Measurements from ENCODE around the gene S100A9.

The S100A9 gene

DNA sequence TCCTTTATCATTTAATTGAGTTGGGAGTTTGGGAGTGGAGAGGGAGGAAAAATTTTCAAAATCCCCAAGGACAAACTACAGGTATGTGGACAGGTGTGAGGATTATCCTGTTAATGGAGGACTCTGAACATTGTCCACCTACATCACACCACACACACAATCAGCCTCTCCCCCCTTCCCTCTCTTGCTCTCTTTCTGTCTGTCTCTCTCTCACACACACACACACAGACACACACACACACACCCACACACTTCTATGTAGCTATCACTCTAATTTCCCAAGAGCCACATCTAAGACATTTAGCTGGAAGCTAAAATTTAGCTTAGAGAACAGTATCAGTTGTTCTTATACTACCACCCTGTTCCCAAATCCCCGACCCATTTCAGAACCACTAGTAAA, 31.7 kb downstream of the S100A9 start:
- in situ Hi-C loops (cut with MboI; ENCODE audit: low pct_unique_long_range_greater_than_20kb, low sequenced_read_pairs, unreplicated experiment) = no loop called here
- TF ChIP-seq, protein P1, sequence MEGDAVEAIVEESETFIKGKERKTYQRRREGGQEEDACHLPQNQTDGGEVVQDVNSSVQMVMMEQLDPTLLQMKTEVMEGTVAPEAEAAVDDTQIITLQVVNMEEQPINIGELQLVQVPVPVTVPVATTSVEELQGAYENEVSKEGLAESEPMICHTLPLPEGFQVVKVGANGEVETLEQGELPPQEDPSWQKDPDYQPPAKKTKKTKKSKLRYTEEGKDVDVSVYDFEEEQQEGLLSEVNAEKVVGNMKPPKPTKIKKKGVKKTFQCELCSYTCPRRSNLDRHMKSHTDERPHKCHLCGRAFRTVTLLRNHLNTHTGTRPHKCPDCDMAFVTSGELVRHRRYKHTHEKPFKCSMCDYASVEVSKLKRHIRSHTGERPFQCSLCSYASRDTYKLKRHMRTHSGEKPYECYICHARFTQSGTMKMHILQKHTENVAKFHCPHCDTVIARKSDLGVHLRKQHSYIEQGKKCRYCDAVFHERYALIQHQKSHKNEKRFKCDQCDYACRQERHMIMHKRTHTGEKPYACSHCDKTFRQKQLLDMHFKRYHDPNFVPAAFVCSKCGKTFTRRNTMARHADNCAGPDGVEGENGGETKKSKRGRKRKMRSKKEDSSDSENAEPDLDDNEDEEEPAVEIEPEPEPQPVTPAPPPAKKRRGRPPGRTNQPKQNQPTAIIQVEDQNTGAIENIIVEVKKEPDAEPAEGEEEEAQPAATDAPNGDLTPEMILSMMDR (IDR thresholded peaks at IDR 0.05; ENCODE audit: extremely low read depth, insufficient read depth, missing control alignments) = no peak
- no peak for DNase-seq (ENCODE audit: low spot score)

DNA sequence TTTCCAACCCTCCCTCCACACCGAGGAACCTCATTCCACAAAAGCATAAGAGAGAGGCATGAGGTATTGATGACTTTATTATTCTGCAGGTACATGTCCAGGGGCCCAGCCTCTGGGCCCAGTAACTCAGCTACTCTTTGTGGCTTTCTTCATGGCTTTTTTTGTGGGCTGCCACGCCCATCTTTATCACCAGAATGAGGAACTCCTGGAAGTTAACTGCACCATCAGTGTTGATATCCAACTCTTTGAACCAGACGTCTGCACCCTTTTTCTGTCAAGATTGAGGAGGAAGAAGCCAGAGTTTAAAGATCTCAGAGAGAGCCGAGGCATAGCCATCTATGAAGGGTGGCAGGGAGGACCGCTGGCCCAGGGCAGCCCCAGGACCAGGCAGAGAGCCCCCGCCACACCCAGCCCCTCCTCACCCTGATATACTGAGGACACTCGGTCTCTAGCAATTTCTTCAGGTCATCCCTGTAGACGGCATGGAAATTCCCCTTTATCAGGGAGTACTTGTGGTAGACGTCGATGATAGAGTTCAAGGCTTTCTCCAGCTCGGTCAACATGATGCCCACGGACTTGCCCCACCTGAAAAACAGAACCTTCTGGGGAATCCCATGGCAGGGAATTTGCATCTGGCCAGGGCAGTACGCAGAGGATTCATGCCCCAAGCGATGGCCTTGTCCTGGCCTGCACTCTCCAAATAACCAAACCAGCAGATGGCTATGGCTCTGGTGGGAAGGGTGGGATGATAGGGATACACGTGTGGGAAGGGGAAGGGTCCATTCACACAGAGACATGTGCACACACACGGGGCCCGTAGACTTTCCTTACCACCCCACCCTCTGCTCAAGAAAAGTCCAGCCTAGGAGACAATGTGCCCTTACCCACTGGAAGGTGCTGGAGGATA, 32.6 kb downstream of the S100A9 start:
- no peak for DNase-seq (ENCODE audit: low spot score)
- in situ Hi-C loops (cut with MboI; ENCODE audit: low pct_unique_long_range_greater_than_20kb, low sequenced_read_pairs, unreplicated experiment) = no loop called here
- TF ChIP-seq, protein P1 (IDR thresholded peaks at IDR 0.05; ENCODE audit: extremely low read depth, insufficient read depth, missing control alignments) = no peak

GRCh38 chr1:153390938-153391710, 33.5 kb downstream of the S100A9 start, which contains the start of gene S100A8:
S100A8 (minus strand) TSS chr1:153391073; CDS start chr1:153390535, 538 bp downstream.
- DNase-seq (ENCODE audit: low spot score) = no peak
- TF ChIP-seq, protein P1 (IDR thresholded peaks at IDR 0.05; ENCODE audit: extremely low read depth, insufficient read depth, missing control alignments) = no peak
- in situ Hi-C loops (cut with MboI; ENCODE audit: low pct_unique_long_range_greater_than_20kb, low sequenced_read_pairs, unreplicated experiment) = no loop called here

DNA sequence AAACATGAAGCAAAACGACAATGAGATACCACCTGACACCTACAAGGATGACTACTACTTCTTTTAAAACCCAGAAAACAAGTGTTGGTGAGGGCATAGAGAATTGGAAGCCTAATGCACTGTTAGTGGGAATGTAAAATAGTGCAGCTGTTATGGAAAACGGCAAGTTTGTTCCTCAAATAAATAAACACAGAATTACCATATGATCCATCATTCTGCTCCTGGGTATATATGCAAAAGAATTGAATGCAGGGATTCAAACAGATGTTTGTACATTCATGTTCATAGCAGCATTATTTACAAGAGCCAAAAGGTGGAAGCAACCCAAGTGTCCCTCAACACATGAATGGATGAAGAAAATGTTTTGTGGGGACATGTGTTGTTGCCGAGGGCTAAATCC, 34.6 kb downstream of the S100A9 start:
- in situ Hi-C loops (cut with MboI; ENCODE audit: low pct_unique_long_range_greater_than_20kb, low sequenced_read_pairs, unreplicated experiment) = no loop called here
- DNase-seq (ENCODE audit: low spot score) = no peak
- TF ChIP-seq, protein P1 (IDR thresholded peaks at IDR 0.05; ENCODE audit: extremely low read depth, insufficient read depth, missing control alignments) = no peak

GRCh38 chr1:153392822-153393221, 35.2 kb downstream of the S100A9 start:
- TF ChIP-seq, protein P1 (IDR thresholded peaks at IDR 0.05; ENCODE audit: extremely low read depth, insufficient read depth, missing control alignments) = no peak
- in situ Hi-C loops (cut with MboI; ENCODE audit: low pct_unique_long_range_greater_than_20kb, low sequenced_read_pairs, unreplicated experiment) = no loop called here
- DNase-seq (ENCODE audit: low spot score) = no peak

DNA sequence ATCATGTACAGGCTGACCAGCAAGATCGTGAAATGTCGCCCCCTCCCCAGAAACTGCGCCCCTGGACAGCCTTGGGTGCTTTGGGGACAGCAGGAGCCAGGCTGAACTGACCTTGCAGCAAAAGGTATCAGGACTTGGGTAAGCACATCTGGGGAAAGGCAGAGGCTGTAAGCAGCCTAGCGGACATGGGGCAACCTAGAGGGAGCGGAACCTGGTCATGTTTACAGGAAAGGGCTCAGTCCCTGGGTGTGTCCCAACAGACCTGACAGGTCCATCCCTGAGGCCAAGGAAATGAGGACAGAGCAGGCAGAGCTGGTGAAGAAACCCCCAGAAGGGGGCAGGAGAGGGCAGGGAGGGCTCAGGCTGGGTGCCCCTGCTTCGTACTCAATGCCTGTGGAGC, 36.3 kb downstream of the S100A9 start:
- TF ChIP-seq, protein P1 (IDR thresholded peaks at IDR 0.05; ENCODE audit: extremely low read depth, insufficient read depth, missing control alignments) = no peak
- in situ Hi-C loops (cut with MboI; ENCODE audit: low pct_unique_long_range_greater_than_20kb, low sequenced_read_pairs, unreplicated experiment) = no loop called here
- DNase-seq (ENCODE audit: low spot score) = no peak
